AG04449 (cell line): Measurements from ENCODE around the gene CCDC7.
"Not testable (repeated sequence)": the region's sequence is repeated elsewhere in the genome, so short reads cannot be mapped to it uniquely, and the experiment has no call there.

Source experiments
- CTCF ChIA-PET: fragments of 350-600 bp; formaldehyde crosslinking; extraction: SDS; loops from one replicate; lab custom pipeline; 2021; ENCODE audit warnings: antibody characterized with exemption; lab: Yijun Ruan, JAX
- POLR2A ChIA-PET: fragments of 400-600, 350-600 bp; formaldehyde crosslinking; extraction: SDS; loops from one replicate; lab custom pipeline; 2020; ENCODE audit warnings: antibody characterized with exemption, inconsistent platforms; lab: Yijun Ruan, JAX
- DNase-seq: peaks from one replicate; pipeline ENCODE4 v3.0.0-alpha.2; 2010; ENCODE audit warnings: low read depth, low spot score
- H3K4me3 ChIP-seq: 2 replicates; pipeline ENCODE4 v1.5.1; 2011; ENCODE audit warnings: low read depth, mild to moderate bottlenecking, control low read depth, low read length
- CTCF ChIP-seq: IDR thresholded peaks from one replicate; pipeline ENCODE4 v1.5.1; 2011; ENCODE audit warnings: mild to moderate bottlenecking, moderate library complexity, low read length, control low read depth, inconsistent platforms; ENCODE audit not compliant: insufficient read depth; ENCODE audit errors: missing control alignments

Gene CCDC7

GRCh38 chr10:32582946-32583345 lies 137.0 kb downstream of the CCDC7 start:
- DNase-seq: no peak
- H3K4me3 ChIP-seq: no peak overlapping the region
- TF ChIP-seq CTCF: no peak
- ChIA-PET CTCF (no interaction called here), POLR2A (no interaction called here)

- CTCF ChIA-PET, POLR2A ChIA-PET, DNase-seq, H3K4me3 ChIP-seq: not testable (repeated sequence)
These were observed 152.1 kb downstream of the CCDC7 start for GRCh38 chr10:32598022-32598421.

GRCh38 chr10:32600317-32600716 lies 154.4 kb downstream of the CCDC7 start:
- ChIA-PET CTCF (no interaction called here), POLR2A (no interaction called here)
- no peak for DNase-seq
- no peak overlapping the region for H3K4me3 ChIP-seq
- no peak for TF ChIP-seq CTCF

- H3K4me3 ChIP-seq, CTCF ChIA-PET: not testable (repeated sequence)
These were observed 155.6 kb downstream of the CCDC7 start for GRCh38 chr10:32601562-32601961.

GRCh38 chr10:32605787-32606186 lies 159.8 kb downstream of the CCDC7 start:
- DNase-seq: no peak
- TF ChIP-seq CTCF: no peak
- CTCF ChIA-PET: no interaction called here
- H3K4me3 ChIP-seq: no peak overlapping the region
- POLR2A ChIA-PET: no interaction called here

More at GRCh38 chr10:32601562-32601961, 155.6 kb downstream of the CCDC7 start:
- POLR2A ChIA-PET, DNase-seq: not testable (repeated sequence)

- DNase-seq, H3K4me3 ChIP-seq, CTCF ChIA-PET, POLR2A ChIA-PET: not testable (repeated sequence)
These were observed 164.6 kb downstream of the CCDC7 start for GRCh38 chr10:32610543-32610942.

GRCh38 chr10:32616438-32616837 lies 170.5 kb downstream of the CCDC7 start:
- CTCF ChIA-PET: no interaction called here
- no peak overlapping the region for H3K4me3 ChIP-seq
- DNase-seq: no peak
- no peak for TF ChIP-seq CTCF
- POLR2A ChIA-PET: no interaction called here

- CTCF ChIA-PET: no interaction called here
These were observed 172.5 kb downstream of the CCDC7 start for GRCh38 chr10:32618482-32618881.

More at GRCh38 chr10:32618482-32618881, 172.5 kb downstream of the CCDC7 start:
- H3K4me3 ChIP-seq: no peak overlapping the region
- no peak for DNase-seq
- no peak for TF ChIP-seq CTCF
- POLR2A ChIA-PET: no interaction called here
